HG03378 (cell line): ENCODE data around the gene MMUT.
"Not testable (repeated sequence)": the region's sequence is repeated elsewhere in the genome, so short reads cannot be mapped to it uniquely, and the experiment has no call there.

Source experiments
- ATAC-seq: cut with Tn5 transposase; IDR thresholded peaks from one replicate; pipeline ENCODE4 v1.9.1; 2021; ENCODE audit warnings: mild to moderate bottlenecking, moderate library complexity; ENCODE audit not compliant: unreplicated experiment

MMUT gene

GRCh38 chr6:49462927-49463611 is at the start of gene MMUT, which contains the start of gene CENPQ:
Gene MMUT (minus strand): TSS chr6:49463253. CDS start chr6:49459466, 3,787 bp downstream.
Gene CENPQ (plus strand): TSS chr6:49463370. CDS start chr6:49470177, 6,807 bp downstream.
- peak; percentile 98 for ATAC-seq

GRCh38 chr6:49509342-49509741 is 46.3 kb upstream of the MMUT start:
- ATAC-seq, result no peak

GRCh38 chr6:49506569-49507111 is 43.6 kb upstream of the MMUT start:
- no peak for ATAC-seq

GRCh38 chr6:49504666-49505065 is 41.6 kb upstream of the MMUT start:
- ATAC-seq, result no peak

- no peak for ATAC-seq
Observed at GRCh38 chr6:49499623-49500022, 36.6 kb upstream of the MMUT start, which contains the start of gene GLYATL3. Gene GLYATL3 (plus strand): TSS chr6:49499923. CDS start chr6:49511991, 12,068 bp downstream.

GRCh38 chr6:49499126-49499525 is 36.1 kb upstream of the MMUT start:
- ATAC-seq, result no peak

- no peak for ATAC-seq
Observed at GRCh38 chr6:49497304-49497703, 34.3 kb upstream of the MMUT start.

- ATAC-seq, result no peak
Observed at GRCh38 chr6:49490633-49491032, 27.6 kb upstream of the MMUT start.

- ATAC-seq, result not testable (repeated sequence)
Observed at GRCh38 chr6:49483380-49483779, 20.3 kb upstream of the MMUT start.

- ATAC-seq, result not testable (repeated sequence)
Observed at GRCh38 chr6:49481846-49482245, 18.8 kb upstream of the MMUT start.

GRCh38 chr6:49479308-49479970 is 16.4 kb upstream of the MMUT start:
- no peak for ATAC-seq

- ATAC-seq, result not testable (repeated sequence)
Observed at GRCh38 chr6:49476564-49476963, 13.5 kb upstream of the MMUT start.

- ATAC-seq, result no peak
Observed at GRCh38 chr6:49468042-49468441, 5.0 kb upstream of the MMUT start.

- no peak for ATAC-seq
Observed at GRCh38 chr6:49464691-49465090, 1.6 kb upstream of the MMUT start.

GRCh38 chr6:49463612-49463967 is 537 bp upstream of the MMUT start:
- no peak for ATAC-seq

GRCh38 chr6:49462599-49462926 is 490 bp downstream of the MMUT start:
- peak; percentile 2 for ATAC-seq

GRCh38 chr6:49462071-49462470 is 982 bp downstream of the MMUT start:
- no peak for ATAC-seq

- ATAC-seq, result no peak
Observed at GRCh38 chr6:49457771-49458170, 5.3 kb downstream of the MMUT start.

GRCh38 chr6:49454787-49455709 is 8.0 kb downstream of the MMUT start:
- no peak for ATAC-seq

GRCh38 chr6:49453221-49453620 is 9.8 kb downstream of the MMUT start:
- ATAC-seq, result no peak

- no peak for ATAC-seq
Observed at GRCh38 chr6:49430866-49431265, 32.2 kb downstream of the MMUT start.
